Mucosa of stomach (tissue), 1 donor: ENCODE results near the gene CDK14.

Experiments
- H3K27me3 ChIP-seq: one replicate; pipeline ENCODE4 v1.7.0; 2013; ENCODE audit warnings: mild to moderate bottlenecking, low read length; ENCODE audit not compliant: control insufficient read depth, insufficient read depth
- H3K36me3 ChIP-seq: one replicate; pipeline ENCODE4 v1.7.0; 2013; ENCODE audit warnings: low read length; ENCODE audit not compliant: control insufficient read depth, insufficient read depth
- H3K4me1 ChIP-seq: one replicate; pipeline ENCODE4 v1.7.0; 2013; ENCODE audit warnings: mild to moderate bottlenecking, low read length; ENCODE audit not compliant: control insufficient read depth, insufficient read depth
- H3K4me3 ChIP-seq: one replicate; pipeline ENCODE4 v1.7.0; 2013; ENCODE audit warnings: low read length
- H3K9ac ChIP-seq: one replicate; pipeline ENCODE4 v1.7.0; 2013; ENCODE audit warnings: mild to moderate bottlenecking, low read length, moderate library complexity
- H3K9me3 ChIP-seq: one replicate; pipeline ENCODE4 v1.7.0; 2013; ENCODE audit warnings: mild to moderate bottlenecking, low read length, moderate library complexity; ENCODE audit not compliant: control insufficient read depth
- donor health status: Pancreatic carcinoma.

The CDK14 gene

DNA sequence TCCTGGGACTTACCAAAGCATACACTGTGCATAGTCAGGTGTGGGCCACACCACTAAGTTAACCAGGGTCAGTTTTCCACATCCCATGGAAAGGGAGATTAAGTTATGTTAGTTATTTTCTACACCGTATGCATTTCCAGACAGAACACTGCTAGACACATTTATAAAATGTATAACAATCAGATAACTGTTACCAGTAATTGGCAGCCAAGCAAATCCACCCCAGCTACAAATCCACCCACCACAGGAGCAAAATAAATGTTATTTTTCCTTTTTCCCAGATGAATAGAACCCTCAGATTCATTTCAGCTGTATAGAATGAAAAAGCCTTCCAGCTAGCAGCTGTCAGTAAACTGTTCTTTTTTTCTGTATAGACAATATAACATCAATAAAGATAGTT is 411.2 kb downstream of the CDK14 start:
- H3K4me3 ChIP-seq: no peak overlapping the region
- no peaks in the 10 kb centered on the region for H3K4me1 ChIP-seq
- H3K9me3 ChIP-seq: no peaks in the 10 kb centered on the region
- no peaks in the 10 kb centered on the region for H3K27me3 ChIP-seq
- H3K9ac ChIP-seq: no peak overlapping the region
- no peaks in the 10 kb centered on the region for H3K36me3 ChIP-seq

DNA sequence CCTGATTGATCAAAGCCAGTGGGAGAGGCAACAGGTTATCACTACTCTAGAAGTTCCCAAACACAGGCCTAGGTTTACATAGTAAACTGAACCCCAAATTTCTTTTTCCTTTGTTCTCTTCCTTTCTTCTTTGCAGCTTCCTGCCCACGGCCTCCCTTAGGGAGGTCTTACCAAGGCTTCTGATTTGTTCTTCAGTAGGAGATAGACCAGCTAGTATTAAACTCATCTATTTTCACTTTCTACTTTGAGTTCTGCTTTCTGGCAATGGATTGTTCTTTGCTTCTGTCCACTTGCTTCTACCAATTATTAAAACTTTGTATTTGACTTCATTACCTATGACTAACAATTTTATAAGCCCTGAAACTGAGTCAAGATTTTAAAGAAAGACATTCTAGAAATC is 417.0 kb downstream of the CDK14 start:
- no peaks in the 10 kb centered on the region for H3K4me1 ChIP-seq
- no peak overlapping the region for H3K9ac ChIP-seq
- H3K4me3 ChIP-seq: no peak overlapping the region
- H3K27me3 ChIP-seq: no peaks in the 10 kb centered on the region
- H3K36me3 ChIP-seq: no peaks in the 10 kb centered on the region
- H3K9me3 ChIP-seq: no peaks in the 10 kb centered on the region

DNA sequence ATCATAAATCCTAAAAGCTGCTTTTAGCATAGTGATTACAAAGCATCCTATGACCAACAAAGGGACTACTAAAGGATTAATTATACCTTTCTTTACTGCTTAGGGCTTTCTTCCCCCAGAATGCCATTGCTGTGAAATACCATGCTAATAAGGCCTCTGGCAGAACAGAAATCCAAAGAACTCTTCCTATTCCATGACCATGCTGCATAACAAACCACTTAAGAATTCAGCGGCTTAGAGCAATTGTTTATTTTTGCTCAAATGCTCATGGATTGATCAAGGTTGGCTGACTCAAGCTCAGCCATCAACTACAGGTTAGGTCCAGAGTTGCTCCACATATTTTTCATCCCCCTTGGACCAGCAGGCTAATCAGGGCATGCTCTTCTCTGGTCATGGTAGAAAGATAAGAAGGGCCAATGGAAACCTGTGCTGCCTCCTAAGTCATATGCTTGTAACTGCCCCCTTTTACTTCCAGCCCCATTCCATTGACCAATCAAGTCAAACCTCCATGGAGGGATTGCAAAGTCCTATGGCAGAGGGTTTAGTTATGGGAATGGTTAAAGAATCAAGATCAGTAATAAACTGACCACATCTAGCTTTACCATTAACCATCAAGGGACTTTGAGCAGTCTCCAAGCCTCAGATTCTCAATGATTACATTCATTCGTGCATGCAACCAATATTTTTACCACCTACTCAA is 423.7 kb downstream of the CDK14 start:
- Histone ChIP-seq H3K36me3 (no peaks in the 10 kb centered on the region), H3K9ac (no peak overlapping the region), H3K27me3 (no peaks in the 10 kb centered on the region), H3K4me1 (no peaks in the 10 kb centered on the region), H3K9me3 (no peaks in the 10 kb centered on the region), H3K4me3 (no peak overlapping the region)

DNA sequence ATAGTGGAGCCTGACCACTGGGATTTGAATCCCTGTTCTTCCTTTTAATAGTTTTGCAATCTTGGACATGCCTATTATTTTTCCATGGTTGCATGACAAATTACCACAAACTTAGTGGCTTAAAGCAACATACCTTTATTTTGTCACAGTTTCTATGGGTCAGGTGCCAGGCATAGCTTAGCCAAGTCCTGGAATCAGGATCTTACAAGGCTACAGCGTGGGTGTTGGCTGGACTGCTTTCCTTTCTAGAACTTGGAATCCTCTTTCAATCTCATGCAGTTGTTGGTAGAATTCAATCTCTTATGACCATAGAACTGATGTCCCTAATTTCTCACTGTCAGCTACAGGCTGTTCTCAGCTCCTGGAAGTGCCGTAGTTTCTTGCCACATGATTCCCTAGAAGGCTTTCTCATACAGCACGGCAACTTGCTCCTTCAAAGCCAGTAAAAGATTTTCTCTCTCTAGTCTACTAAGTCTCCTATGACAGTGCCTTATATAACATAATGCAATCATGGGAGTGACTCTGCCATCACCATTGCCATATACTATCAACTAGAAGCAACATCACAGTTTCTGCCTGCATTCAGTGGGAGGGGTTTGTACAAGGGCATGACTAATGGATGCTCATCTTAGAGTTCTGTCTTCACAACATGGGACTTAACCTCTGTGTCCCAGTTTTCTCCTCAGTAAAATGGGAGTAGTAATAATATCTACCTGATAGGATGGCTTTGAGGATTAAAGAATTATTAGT is 424.7 kb downstream of the CDK14 start:
- Histone ChIP-seq H3K4me1 (no peaks in the 10 kb centered on the region), H3K4me3 (no peak overlapping the region), H3K9ac (no peak overlapping the region), H3K36me3 (no peaks in the 10 kb centered on the region), H3K9me3 (no peaks in the 10 kb centered on the region), H3K27me3 (no peaks in the 10 kb centered on the region)

DNA sequence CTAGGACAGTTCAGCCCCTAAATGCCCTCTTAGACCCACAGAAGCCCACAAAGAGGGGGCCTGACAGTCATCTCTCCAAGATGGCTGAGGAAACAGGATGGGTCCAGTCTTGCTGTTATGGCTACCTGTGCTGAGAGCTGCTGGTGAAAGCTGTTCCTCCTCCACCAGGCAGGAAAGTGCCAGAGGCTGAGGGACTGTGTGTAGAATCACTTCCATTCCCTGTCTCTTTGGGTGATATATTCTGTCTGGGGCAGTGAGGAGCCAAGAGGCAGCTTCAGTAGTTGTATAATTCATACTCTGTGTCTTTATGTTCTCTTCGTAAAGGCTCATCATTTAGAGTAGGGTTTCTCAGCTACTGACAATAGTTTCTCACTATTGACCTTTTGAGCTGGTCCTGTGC is 425.8 kb downstream of the CDK14 start:
- Histone ChIP-seq H3K36me3 (no peaks in the 10 kb centered on the region), H3K9me3 (no peaks in the 10 kb centered on the region), H3K4me1 (no peaks in the 10 kb centered on the region), H3K4me3 (no peak overlapping the region), H3K9ac (no peak overlapping the region), H3K27me3 (no peaks in the 10 kb centered on the region)

DNA sequence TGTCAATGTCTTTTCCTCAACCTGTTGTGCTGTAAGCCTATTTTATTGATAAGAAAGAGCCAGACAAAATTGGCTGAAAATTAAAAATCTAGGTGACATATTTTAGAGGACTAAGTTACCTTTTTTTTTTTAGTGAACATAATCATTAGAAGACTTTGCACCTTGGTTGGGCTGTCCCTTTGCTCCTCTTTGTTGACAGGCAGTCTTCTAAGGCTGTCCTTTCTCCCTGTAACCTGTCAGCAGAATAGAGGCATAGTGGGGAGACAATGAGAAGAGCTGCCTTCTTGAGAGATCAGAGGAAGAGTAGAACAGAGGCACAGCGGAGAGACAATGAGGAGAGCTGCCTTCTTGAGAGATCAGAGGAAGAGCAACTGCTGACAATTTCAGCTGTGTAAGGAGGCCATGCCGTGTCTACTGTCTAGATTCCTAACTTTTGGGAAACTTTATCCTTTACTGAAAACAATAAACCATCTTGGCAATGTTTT is 429.8 kb downstream of the CDK14 start:
- Histone ChIP-seq H3K9me3 (no peaks in the 10 kb centered on the region), H3K4me3 (no peak overlapping the region), H3K4me1 (no peaks in the 10 kb centered on the region), H3K9ac (no peak overlapping the region), H3K36me3 (no peaks in the 10 kb centered on the region), H3K27me3 (no peaks in the 10 kb centered on the region)

DNA sequence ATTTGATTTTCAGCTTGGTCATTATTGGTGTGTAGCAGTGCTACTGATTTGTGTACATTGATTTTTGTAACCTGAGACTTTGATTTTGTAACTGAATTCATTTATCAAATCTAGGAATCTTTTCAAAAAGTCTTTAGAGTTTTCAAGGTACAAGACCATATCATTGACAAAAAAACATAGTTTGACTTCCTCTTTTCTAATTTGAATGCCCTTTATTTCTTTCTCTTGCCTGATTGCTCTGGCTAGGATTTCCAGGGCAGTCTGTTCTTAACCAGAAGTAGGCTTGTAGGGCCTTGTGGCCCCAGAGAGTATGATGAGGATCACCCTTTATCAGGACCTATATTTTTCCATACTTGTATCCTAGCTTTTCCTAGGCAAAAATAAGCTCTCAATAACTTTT is 433.6 kb downstream of the CDK14 start:
- Histone ChIP-seq H3K9me3 (no peaks in the 10 kb centered on the region), H3K27me3 (no peaks in the 10 kb centered on the region), H3K4me1 (no peaks in the 10 kb centered on the region), H3K9ac (no peak overlapping the region), H3K4me3 (no peak overlapping the region), H3K36me3 (no peaks in the 10 kb centered on the region)

DNA sequence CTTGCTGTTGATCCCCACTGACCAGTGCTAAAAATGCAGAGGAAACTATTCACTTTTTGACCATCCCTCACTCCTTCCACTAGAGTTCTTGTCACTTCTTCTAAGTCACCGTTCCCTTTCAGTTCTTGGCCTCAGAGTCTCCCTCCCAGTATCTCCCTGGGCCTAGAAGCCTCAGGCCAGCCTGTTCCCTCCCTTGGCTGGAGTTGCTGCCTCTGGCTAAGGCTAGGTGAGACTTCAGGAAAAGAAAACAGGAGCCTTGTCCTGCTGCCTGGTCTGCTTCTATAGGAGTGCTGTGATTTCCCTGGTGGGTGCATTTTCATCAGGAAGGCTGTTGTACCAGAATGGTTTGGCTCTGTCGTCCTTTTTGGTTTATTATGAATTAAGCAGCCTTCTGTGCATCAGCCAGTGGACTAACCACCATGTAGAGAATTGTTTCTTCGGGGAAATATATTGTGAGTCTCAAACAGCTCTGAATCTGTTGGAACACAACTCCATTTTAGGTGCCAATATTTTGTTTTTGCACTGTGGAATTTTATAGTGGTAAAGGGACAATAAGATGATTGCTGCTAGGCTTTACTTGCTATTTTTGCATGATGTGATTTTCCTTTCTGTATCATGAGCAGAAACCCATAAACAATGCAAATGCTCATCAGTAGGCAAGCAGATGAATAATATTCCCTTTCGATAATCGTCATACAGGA is 434.7 kb downstream of the CDK14 start:
- H3K9me3 ChIP-seq: no peaks in the 10 kb centered on the region
- no peaks in the 10 kb centered on the region for H3K36me3 ChIP-seq
- H3K4me3 ChIP-seq: no peak overlapping the region
- no peak overlapping the region for H3K9ac ChIP-seq
- H3K4me1 ChIP-seq: no peaks in the 10 kb centered on the region
- no peaks in the 10 kb centered on the region for H3K27me3 ChIP-seq

DNA sequence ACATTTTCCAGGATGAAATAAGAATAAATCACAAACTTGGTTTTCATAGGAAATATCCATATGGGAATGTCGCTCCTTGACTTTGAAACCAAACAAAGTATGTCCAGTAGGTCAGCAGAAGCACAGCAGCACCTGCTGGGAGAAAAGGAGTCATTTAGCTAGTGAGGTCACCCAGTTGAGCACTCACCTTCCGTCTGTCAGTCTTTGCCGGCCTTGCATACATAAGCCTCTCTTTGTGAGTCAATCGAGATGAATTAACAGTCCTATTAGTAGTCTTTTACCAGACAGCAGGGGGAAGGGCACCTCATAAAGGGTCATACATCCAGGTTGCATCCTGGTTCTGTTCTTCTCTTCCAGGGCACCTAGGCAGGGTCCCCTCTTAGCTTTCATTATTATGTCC is 435.6 kb downstream of the CDK14 start:
- Histone ChIP-seq H3K9ac (no peak overlapping the region), H3K4me3 (no peak overlapping the region), H3K9me3 (no peaks in the 10 kb centered on the region), H3K4me1 (no peaks in the 10 kb centered on the region), H3K27me3 (no peaks in the 10 kb centered on the region), H3K36me3 (no peaks in the 10 kb centered on the region)

DNA sequence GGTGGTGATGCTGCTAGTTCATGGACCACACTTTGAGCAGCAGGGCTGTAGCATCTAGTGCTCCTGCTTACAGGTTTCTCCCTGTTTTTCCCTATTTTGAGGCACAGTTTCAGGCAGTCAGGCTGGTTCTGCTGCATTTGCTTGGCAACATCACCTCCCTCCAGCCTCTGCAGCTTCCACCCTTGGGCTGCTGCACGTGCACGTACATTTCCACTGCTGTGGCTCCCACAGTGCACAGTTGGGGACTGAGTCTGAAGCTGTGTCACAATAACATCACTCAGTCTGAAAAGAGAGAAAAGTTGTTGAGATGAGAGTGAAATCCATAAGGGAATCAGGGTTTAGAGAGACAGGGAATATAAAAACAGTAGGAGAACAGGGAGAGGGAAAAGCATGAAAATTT is 437.5 kb downstream of the CDK14 start:
- Histone ChIP-seq H3K4me3 (no peak overlapping the region), H3K27me3 (no peaks in the 10 kb centered on the region), H3K4me1 (no peaks in the 10 kb centered on the region), H3K9me3 (no peaks in the 10 kb centered on the region), H3K9ac (no peak overlapping the region), H3K36me3 (no peaks in the 10 kb centered on the region)

DNA sequence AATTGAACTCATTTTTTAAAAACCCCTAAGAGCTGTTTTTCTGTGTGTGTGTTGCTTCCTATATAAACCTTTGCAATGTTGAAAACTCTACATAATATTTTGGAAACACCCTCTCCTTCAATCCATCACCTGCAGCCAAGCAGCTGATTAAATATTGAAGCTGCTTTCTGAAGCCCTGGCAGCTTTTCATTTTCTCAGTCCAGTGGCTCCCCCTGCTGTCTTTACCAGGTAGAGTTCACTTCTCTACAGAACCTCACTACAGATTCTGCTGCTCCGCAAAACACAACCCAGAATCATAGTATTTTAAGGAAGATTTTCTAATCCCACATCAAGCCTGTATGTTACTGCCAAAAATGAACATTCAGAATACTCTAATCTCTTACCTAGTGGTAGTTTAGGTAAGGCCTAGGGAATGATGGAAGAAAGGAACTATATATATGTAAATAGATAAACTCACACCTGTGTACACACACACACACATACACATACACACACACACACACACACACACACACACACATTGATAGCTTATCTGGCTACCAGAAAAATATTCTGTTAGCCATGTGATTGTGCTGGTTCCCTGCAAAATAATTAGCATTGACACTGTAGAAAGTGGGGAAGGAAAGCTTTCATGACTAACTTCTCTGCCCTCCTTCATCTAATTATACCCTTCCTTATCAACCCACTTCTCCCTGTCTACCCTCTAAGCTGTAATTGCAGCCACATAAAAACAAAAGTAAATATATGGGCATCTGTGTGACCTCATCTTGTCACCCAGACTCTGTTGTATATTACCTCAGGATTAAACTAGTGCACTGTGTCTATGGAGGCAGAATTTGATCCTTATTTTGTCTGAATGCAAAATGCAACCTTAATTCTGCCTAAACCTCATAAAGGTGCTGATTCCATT is 438.6 kb downstream of the CDK14 start:
- H3K27me3 ChIP-seq: no peaks in the 10 kb centered on the region
- no peaks in the 10 kb centered on the region for H3K36me3 ChIP-seq
- no peak overlapping the region for H3K4me3 ChIP-seq
- no peak overlapping the region for H3K9ac ChIP-seq
- H3K9me3 ChIP-seq: no peaks in the 10 kb centered on the region
- no peaks in the 10 kb centered on the region for H3K4me1 ChIP-seq
